GM23338 (cell line): ENCODE results near the gene DNAH6. TPM values are rescaled to one million over a fixed set of nuclear protein-coding genes. Genes with fewer than 3 reads are reported as not detected.

Experiments used
- ATAC-seq: fragments of 200-7000 bp; cut with Tn5 transposase; 3 replicates; pipeline ENCODE4 v1.9.1; 2020
- DNase-seq: peaks from one replicate; pipeline ENCODE4 v3.0.0-alpha.2; 2015; ENCODE audit warnings: low spot score
- H2AFZ ChIP-seq: fragments of 200-600 bp; sonication (generic); 2 replicates; pipeline ENCODE4 v1.8.0; 2016; ENCODE audit warnings: antibody characterized with exemption, mild to moderate bottlenecking, moderate library complexity
- H3F3A ChIP-seq: fragments of 200-600 bp; sonication (generic); replicated peaks from 2 replicates; pipeline ENCODE4 v1.8.0; 2017; ENCODE audit warnings: antibody characterized with exemption, mixed run types, low read depth
- H3K27ac ChIP-seq: fragments of 200-600 bp; sonication (generic); 2 replicates; pipeline ENCODE4 v1.6.1; 2016; ENCODE audit warnings: low read depth
- H3K27me3 ChIP-seq: fragments of 200-600 bp; sonication (generic); 2 replicates; pipeline ENCODE4 v1.8.0; 2016; ENCODE audit warnings: mild to moderate bottlenecking, mixed run types, moderate library complexity; ENCODE audit not compliant: insufficient read depth
- H3K36me3 ChIP-seq: fragments of 200-600 bp; sonication (generic); 2 replicates; pipeline ENCODE4 v1.8.0; 2016; ENCODE audit warnings: mild to moderate bottlenecking; ENCODE audit not compliant: insufficient read depth
- H3K4me1 ChIP-seq: fragments of 200-600 bp; sonication (generic); 2 replicates; pipeline ENCODE4 v1.8.0; 2016; ENCODE audit warnings: mild to moderate bottlenecking, moderate library complexity; ENCODE audit not compliant: insufficient read depth
- H3K4me2 ChIP-seq: fragments of 200-600 bp; sonication (generic); 2 replicates; pipeline ENCODE4 v1.7.1; 2017; ENCODE audit warnings: mixed run types
- H3K4me3 ChIP-seq: fragments of 200-600 bp; sonication (generic); 2 replicates; pipeline ENCODE4 v1.6.1; 2016; ENCODE audit warnings: mixed run types
- H3K79me2 ChIP-seq: fragments of 200-600 bp; sonication (generic); replicated peaks from 2 replicates; pipeline ENCODE4 v1.8.0; 2017; ENCODE audit warnings: mild to moderate bottlenecking; ENCODE audit not compliant: insufficient read depth
- H3K9me2 ChIP-seq: fragments of 200-600 bp; sonication (generic); 2 replicates; pipeline ENCODE4 v1.8.0; 2017; ENCODE audit not compliant: insufficient read depth
- H4K20me1 ChIP-seq: fragments of 200-600 bp; sonication (generic); replicated peaks from 2 replicates; pipeline ENCODE4 v1.8.0; 2017; ENCODE audit warnings: mild to moderate bottlenecking; ENCODE audit not compliant: insufficient read depth
- H3K27ac Mint-ChIP-seq: 2 replicates; pipeline ENCODE4 v1.8.0; 2020; ENCODE audit warnings: inconsistent platforms, mild to moderate bottlenecking, moderate library complexity, mixed read lengths
- H3K27me3 Mint-ChIP-seq: 3 replicates; pipeline ENCODE4 v1.8.0; 2022; ENCODE audit warnings: low read depth, mild to moderate bottlenecking, moderate library complexity, mixed read lengths, inconsistent platforms; ENCODE audit not compliant: insufficient read depth, poor library complexity
- H3K36me3 Mint-ChIP-seq: 3 replicates; pipeline ENCODE4 v1.8.0; 2021; ENCODE audit warnings: low read depth, mild to moderate bottlenecking, inconsistent platforms, moderate library complexity, mixed read lengths
- H3K4me1 Mint-ChIP-seq: 3 replicates; pipeline ENCODE4 v1.8.0; 2020; ENCODE audit warnings: mild to moderate bottlenecking, inconsistent platforms, mixed read lengths
- H3K4me3 Mint-ChIP-seq: 3 replicates; pipeline ENCODE4 v1.8.0; 2021; ENCODE audit warnings: moderate library complexity, mild to moderate bottlenecking, inconsistent platforms, mixed read lengths
- H3K9me3 Mint-ChIP-seq: 3 replicates; pipeline ENCODE4 v1.8.0; 2020; ENCODE audit warnings: moderate library complexity, mild to moderate bottlenecking, inconsistent platforms, mixed read lengths
- EZH2 ChIP-seq: fragments of 200-600 bp; sonication (generic); IDR thresholded peaks from one replicate; pipeline ENCODE4 v1.8.0; 2017; ENCODE audit warnings: antibody characterized with exemption, mild to moderate bottlenecking, low read depth; ENCODE audit not compliant: unreplicated experiment
- EZH2phosphoT487 ChIP-seq: fragments of 200-600 bp; sonication (generic); IDR thresholded peaks from one replicate; pipeline ENCODE4 v1.8.1; 2018; ENCODE audit warnings: antibody characterized with exemption; ENCODE audit not compliant: unreplicated experiment
- JUNB ChIP-seq: IDR thresholded peaks from one replicate; pipeline ENCODE4 v1.6.1; 2016; ENCODE audit warnings: antibody characterized with exemption; ENCODE audit not compliant: unreplicated experiment
- NANOG ChIP-seq: IDR thresholded peaks from 2 replicates; pipeline ENCODE4 v1.6.1; 2016; ENCODE audit warnings: antibody characterized with exemption, borderline replicate concordance
- POLR2AphosphoS5 ChIP-seq: IDR thresholded peaks from 2 replicates; pipeline ENCODE4 v1.6.1; 2016; ENCODE audit warnings: antibody characterized with exemption, low read depth
- STAT1 ChIP-seq: IDR thresholded peaks from one replicate; pipeline ENCODE4 v1.6.1; 2016; ENCODE audit warnings: antibody characterized with exemption; ENCODE audit not compliant: unreplicated experiment
- ZNF114 ChIP-seq: fragments of 250-450 bp; sonication (Bioruptor Pico); IDR thresholded peaks from 2 replicates; pipeline ENCODE4 v1.5.0; 2020; ENCODE audit warnings: mild to moderate bottlenecking, moderate library complexity
- ZNF331 ChIP-seq: fragments of 250-450 bp; sonication (Bioruptor Pico); IDR thresholded peaks from 2 replicates; pipeline ENCODE4 v1.5.0; 2020; ENCODE audit warnings: low read depth, mild to moderate bottlenecking, moderate library complexity
- polyA plus RNA-seq: library from polyadenylated mRNA; unstranded; fragments of >200 nt; fragmentation: Nextera tagmentation; extraction: Ambion mirVana; gene quantifications from 2 replicates; pipeline ENCODE4 v1.2.1, GENCODE V29; 2016
- total RNA-seq: library from RNA; depleted of rRNA; stranded (reverse); fragments of >200 nt; shearing (Covaris generic); gene quantifications from 2 replicates; pipeline ENCODE4 v1.2.3, GENCODE V29; 2014
- TF ChIP-seq, protein P1 (sequence below), 2 experiments: fragments of 200-600 bp in 1 of 2; sonication (generic) in 1 of 2; conservative IDR thresholded peaks; 2 replicates each; pipeline versions ENCODE4 v1.5.1 to v1.6.1; 2016 to 2017; ENCODE audit warnings: antibody characterized with exemption in 2 of 2, low read depth in 2 of 2, mild to moderate bottlenecking in 2 of 2, moderate library complexity in 1 of 2
- TF ChIP-seq, protein P2 (sequence below): IDR thresholded peaks from one replicate; pipeline ENCODE4 v1.6.1; 2018; ENCODE audit warnings: antibody characterized with exemption; ENCODE audit not compliant: unreplicated experiment

DNAH6 gene
- total and polyA plus RNA-seq, 2 experiments from 2014 or later = 0.27 to 0.31 TPM

DNA sequence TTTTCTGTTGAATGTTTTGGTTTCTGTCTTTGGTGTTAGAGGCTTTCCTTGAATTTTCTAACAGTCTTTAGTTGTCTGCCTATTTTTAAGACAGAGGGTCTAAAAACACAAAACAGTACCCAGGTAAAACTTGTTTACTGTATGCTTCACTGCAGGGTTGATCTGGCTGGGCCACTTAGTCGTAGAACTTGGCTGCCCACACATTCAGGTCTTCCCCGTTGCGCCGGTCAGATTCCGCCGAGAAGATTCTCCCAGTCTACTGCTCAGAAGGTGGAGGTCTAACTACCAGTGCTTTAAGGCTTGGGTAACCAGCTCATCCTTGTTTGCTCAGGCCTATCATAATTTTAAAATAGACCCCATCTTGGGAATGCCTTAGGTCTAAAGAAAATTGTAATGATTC, 24.6 kb upstream of the DNAH6 start (continued):
- TF ChIP-seq STAT1 (no peak), NANOG (no peak), POLR2AphosphoS5 (no peak), EZH2 (no peak), JUNB (no peak), ZNF331 (CRISPR knock-in tag) (no peak), EZH2phosphoT487 (no peak), ZNF114 (no peak)
- TF ChIP-seq, protein P1, sequence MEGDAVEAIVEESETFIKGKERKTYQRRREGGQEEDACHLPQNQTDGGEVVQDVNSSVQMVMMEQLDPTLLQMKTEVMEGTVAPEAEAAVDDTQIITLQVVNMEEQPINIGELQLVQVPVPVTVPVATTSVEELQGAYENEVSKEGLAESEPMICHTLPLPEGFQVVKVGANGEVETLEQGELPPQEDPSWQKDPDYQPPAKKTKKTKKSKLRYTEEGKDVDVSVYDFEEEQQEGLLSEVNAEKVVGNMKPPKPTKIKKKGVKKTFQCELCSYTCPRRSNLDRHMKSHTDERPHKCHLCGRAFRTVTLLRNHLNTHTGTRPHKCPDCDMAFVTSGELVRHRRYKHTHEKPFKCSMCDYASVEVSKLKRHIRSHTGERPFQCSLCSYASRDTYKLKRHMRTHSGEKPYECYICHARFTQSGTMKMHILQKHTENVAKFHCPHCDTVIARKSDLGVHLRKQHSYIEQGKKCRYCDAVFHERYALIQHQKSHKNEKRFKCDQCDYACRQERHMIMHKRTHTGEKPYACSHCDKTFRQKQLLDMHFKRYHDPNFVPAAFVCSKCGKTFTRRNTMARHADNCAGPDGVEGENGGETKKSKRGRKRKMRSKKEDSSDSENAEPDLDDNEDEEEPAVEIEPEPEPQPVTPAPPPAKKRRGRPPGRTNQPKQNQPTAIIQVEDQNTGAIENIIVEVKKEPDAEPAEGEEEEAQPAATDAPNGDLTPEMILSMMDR (conservative IDR thresholded peaks at IDR 0.05; ENCODE audit: low read depth in 2 of 2) = no peak
- TF ChIP-seq, protein P2, sequence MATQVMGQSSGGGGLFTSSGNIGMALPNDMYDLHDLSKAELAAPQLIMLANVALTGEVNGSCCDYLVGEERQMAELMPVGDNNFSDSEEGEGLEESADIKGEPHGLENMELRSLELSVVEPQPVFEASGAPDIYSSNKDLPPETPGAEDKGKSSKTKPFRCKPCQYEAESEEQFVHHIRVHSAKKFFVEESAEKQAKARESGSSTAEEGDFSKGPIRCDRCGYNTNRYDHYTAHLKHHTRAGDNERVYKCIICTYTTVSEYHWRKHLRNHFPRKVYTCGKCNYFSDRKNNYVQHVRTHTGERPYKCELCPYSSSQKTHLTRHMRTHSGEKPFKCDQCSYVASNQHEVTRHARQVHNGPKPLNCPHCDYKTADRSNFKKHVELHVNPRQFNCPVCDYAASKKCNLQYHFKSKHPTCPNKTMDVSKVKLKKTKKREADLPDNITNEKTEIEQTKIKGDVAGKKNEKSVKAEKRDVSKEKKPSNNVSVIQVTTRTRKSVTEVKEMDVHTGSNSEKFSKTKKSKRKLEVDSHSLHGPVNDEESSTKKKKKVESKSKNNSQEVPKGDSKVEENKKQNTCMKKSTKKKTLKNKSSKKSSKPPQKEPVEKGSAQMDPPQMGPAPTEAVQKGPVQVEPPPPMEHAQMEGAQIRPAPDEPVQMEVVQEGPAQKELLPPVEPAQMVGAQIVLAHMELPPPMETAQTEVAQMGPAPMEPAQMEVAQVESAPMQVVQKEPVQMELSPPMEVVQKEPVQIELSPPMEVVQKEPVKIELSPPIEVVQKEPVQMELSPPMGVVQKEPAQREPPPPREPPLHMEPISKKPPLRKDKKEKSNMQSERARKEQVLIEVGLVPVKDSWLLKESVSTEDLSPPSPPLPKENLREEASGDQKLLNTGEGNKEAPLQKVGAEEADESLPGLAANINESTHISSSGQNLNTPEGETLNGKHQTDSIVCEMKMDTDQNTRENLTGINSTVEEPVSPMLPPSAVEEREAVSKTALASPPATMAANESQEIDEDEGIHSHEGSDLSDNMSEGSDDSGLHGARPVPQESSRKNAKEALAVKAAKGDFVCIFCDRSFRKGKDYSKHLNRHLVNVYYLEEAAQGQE = no peak

DNA sequence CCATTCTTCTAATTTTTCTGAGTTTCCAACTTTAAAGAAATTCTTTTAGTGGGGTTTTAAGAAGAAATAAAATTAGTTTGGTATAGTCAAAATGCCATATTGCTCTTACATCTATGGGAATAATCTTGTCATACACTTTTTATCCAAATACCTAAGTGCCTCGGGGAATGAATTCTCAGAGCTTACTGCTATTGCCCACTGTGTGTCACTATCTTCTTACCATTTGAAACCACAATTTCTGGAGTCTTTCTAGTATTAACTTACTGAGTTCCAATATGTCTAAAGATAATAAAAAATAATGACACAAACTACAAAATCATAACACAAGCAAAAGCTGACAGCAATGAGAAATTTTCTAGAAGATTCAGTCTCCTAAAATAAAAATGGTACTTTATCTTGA, 23.7 kb upstream of the DNAH6 start:
- Histone ChIP-seq H3K79me2 (no peaks in the 10 kb centered on the region), H3K27ac (no peak overlapping the region), H3K27me3 (no peaks in the 10 kb centered on the region), H3K4me2 (no peak overlapping the region), H4K20me1 (no peaks in the 10 kb centered on the region), H2AFZ (no peak overlapping the region), H3F3A (no peaks in the 10 kb centered on the region), H3K4me3 (no peak overlapping the region), H3K4me1 (no peaks in the 10 kb centered on the region), H3K36me3 (no peaks in the 10 kb centered on the region), H3K9me2 (no peaks in the 10 kb centered on the region)
- ATAC-seq (no peak), DNase-seq (peak; percentile 5)
- no peak overlapping the region for H3K27ac Mint-ChIP-seq
- H3K27me3 Mint-ChIP-seq = peaks cover 5% of the 10 kb centered on the region
- H3K9me3 Mint-ChIP-seq = no peaks in the 10 kb centered on the region
- no peaks in the 10 kb centered on the region for H3K36me3 Mint-ChIP-seq
- no peak overlapping the region for H3K4me3 Mint-ChIP-seq
- TF ChIP-seq, protein P1 (conservative IDR thresholded peaks at IDR 0.05; ENCODE audit: low read depth in 2 of 2) = peak; percentile 37 to 41
- no peak for TF ChIP-seq POLR2AphosphoS5
- peaks cover 4% of the 10 kb centered on the region; the same call in 2 of the 3 replicates for H3K4me1 Mint-ChIP-seq
